IPS-NIHi7 (cell line): ENCODE data around the gene TLL2.

Experiments
- DNase-seq: peaks from one replicate; pipeline ENCODE4 v3.0.0; 2012; ENCODE audit warnings: mixed read lengths; ENCODE audit errors: extremely low spot score

Gene TLL2

GRCh38 chr10:96507044-96507443 is 6.7 kb downstream of the TLL2 start:
- no peak for DNase-seq

GRCh38 chr10:96505150-96506136 is 8.3 kb downstream of the TLL2 start:
- DNase-seq, result no peak

GRCh38 chr10:96502561-96503282 is 11.0 kb downstream of the TLL2 start:
- DNase-seq, result no peak

GRCh38 chr10:96501985-96502384 is 11.7 kb downstream of the TLL2 start:
- no peak for DNase-seq

GRCh38 chr10:96500519-96500918 is 13.2 kb downstream of the TLL2 start:
- DNase-seq, result no peak

- no peak for DNase-seq
Observed at GRCh38 chr10:96500050-96500449, 13.7 kb downstream of the TLL2 start.

GRCh38 chr10:96497391-96497790 is 16.3 kb downstream of the TLL2 start:
- DNase-seq, result no peak

GRCh38 chr10:96496281-96496925 is 17.3 kb downstream of the TLL2 start:
- DNase-seq, result peak; percentile 59

GRCh38 chr10:96495544-96495943 is 18.2 kb downstream of the TLL2 start:
- DNase-seq, result no peak

- no peak for DNase-seq
Observed at GRCh38 chr10:96494694-96495093, 19.0 kb downstream of the TLL2 start.

- no peak for DNase-seq
Observed at GRCh38 chr10:96493871-96494525, 19.7 kb downstream of the TLL2 start.

- DNase-seq, result no peak
Observed at GRCh38 chr10:96493254-96493653, 20.5 kb downstream of the TLL2 start.

GRCh38 chr10:96491303-96491702 is 22.4 kb downstream of the TLL2 start:
- peak; percentile 42 for DNase-seq

- no peak for DNase-seq
Observed at GRCh38 chr10:96488161-96488935, 25.4 kb downstream of the TLL2 start.

- DNase-seq, result no peak
Observed at GRCh38 chr10:96482815-96483588, 30.7 kb downstream of the TLL2 start.

- DNase-seq, result no peak
Observed at GRCh38 chr10:96478355-96478754, 35.4 kb downstream of the TLL2 start.

- no peak for DNase-seq
Observed at GRCh38 chr10:96473866-96474265, 39.9 kb downstream of the TLL2 start.

GRCh38 chr10:96470116-96470743 is 43.5 kb downstream of the TLL2 start:
- DNase-seq, result peak; percentile 84

- DNase-seq, result no peak
Observed at GRCh38 chr10:96468845-96469244, 44.9 kb downstream of the TLL2 start.

GRCh38 chr10:96465599-96465998 is 48.1 kb downstream of the TLL2 start:
- no peak for DNase-seq
